Femur (tissue), 1 donor: ENCODE results near the gene DHRS1.
A peak's percentile ranks its signal among the peaks of the same experiment; 100 is the strongest.
"Not testable (repeated sequence)": the region's sequence is repeated elsewhere in the genome, so short reads cannot be mapped to it uniquely, and the experiment has no call there.

Experiments used
- DNase-seq: peaks from one replicate; pipeline ENCODE4 v3.0.0-alpha.2; 2017

DHRS1 gene

DNA sequence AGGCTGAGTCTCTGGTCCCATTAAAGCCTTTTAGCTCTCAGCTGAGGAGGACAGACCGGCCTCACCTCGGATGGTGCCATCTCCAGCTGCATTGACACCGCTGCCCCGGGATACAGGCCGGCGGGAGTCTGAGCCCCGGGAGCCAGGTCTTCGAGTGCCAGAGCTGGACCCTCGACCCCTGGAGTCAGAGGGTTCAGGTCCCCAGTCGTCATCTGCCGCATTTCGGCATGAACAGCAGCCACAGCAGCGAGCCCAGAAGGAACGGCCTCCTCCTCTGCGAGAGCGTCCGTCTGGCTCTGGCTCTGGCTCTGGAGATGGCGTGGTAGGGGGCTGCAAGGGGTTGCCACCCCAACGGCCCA lies 37.6 kb downstream of the DHRS1 start:
- DNase-seq = no peak

DNA sequence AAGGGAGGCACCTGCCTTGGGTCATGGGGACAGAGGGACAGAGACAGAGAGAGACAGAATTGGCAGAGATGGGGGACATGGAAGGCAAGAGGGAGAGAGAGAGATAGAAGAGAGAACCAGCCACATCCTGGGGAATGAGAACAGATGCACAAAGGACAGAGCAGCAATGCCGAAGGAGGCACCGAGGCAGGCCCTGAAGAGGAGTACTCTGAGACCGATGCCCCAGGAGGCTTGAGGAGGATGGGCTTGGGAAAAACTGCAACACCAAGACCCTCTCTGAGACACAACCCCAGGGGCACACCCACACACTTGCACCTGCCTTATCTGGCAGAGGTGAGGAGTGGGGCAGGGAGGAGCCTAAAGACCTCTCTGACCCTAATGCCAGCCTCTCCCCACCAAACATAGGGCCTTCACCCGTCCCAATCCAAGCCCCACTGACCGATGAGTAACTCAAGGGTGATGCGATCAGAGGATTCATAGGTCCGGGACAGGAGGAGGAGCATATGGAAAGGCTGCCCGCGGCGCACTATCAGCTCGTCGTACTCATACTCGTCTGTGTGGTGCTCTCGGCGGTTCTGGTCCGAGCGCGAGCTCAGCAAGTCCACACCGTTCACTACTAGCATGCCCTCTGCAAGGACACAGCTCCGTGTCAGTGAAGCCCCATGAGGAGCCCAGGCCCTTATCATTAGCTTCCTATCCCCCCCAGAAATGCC lies 38.2 kb downstream of the DHRS1 start:
- DNase-seq = no peak

DNA sequence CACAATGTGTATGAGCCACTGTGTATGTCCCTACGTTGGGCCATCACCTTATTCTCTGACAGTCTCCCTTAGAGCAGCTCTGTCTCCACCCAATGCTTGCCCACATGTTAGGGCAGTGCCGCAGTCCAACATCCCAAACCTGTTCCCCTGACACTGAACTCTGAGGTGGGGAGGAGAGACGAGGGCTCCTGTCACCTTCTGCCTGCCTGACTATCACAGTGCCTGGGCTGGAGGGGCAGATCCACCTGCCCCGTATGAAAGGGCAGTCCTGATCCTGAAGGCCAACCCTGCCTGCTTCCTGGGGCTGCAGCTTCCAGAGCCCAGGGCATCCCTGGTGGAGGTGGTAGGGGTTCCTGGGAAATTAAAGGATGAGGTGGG lies 38.8 kb downstream of the DHRS1 start:
- DNase-seq = no peak

DNA sequence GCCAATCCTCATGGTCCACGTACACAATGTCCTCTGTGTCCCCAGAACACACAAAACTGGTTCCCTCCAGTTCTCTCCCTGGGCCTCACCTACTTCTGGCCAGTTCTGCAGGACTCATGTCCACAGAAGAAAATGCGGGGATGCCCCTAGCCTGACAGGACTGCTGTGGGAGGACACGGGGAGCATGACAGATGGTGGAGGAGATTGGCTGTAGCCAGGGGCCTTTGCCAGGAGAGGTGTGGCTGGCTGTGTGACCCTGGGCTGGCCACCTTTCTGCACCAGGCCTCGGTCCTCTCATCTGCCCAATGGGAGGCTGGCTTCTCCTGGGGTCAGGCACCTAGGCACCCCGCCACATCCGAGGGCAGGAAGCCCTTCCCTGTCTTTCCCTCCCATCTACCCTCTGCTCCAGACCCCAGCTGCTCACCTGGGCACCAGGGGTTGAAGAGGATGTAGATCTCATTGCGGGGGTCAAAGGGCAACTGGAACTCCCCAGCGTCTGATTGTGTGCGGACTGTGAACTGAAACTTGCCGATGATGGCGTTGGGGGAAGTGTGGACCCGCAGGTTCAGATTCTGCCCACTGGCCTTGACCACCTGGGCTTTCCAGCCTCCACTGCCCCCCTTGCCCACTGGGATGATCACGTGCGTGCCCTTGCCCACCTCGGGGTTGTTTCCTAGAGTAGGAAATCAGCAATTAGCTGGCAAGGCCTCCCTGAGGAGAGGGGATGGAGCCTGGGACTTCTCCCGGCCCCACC lies 39.4 kb downstream of the DHRS1 start:
- no peak for DNase-seq

DNA sequence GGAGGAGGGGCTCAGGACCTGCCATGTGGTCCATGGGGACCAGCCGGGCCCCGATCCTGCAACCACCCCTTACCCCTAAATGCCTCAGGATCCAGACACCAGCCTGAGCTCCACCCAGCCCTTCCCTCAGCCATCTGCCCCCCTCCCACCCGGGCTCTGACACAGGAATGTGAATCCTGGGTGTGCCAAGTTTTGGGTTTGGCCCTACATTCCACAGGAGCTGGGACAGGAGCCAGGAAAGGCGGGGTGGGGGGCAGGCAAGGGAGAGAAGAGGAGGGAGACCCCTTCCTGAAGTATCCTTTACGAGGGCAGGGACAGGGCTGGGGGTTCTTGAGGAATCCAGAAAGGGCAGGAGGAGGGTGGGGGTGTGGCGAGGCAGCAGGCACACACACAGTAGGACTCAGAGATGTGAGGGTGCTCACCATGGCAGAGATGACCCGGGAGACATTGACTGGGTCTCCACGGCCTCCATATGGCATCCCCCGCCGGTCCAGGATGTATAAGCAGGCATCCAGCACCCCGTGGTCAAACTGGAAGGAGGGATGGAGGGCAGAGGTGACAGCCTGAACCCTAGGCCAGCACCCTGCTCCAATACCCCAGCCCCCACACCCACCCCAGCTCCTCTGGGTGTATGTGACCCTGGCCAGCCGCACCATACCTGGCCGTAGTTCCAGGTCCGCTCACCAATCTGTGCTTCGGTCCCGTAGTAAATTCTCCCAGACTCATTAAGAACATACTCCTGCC lies 40.1 kb downstream of the DHRS1 start:
- DNase-seq = peak; percentile 62

DNA sequence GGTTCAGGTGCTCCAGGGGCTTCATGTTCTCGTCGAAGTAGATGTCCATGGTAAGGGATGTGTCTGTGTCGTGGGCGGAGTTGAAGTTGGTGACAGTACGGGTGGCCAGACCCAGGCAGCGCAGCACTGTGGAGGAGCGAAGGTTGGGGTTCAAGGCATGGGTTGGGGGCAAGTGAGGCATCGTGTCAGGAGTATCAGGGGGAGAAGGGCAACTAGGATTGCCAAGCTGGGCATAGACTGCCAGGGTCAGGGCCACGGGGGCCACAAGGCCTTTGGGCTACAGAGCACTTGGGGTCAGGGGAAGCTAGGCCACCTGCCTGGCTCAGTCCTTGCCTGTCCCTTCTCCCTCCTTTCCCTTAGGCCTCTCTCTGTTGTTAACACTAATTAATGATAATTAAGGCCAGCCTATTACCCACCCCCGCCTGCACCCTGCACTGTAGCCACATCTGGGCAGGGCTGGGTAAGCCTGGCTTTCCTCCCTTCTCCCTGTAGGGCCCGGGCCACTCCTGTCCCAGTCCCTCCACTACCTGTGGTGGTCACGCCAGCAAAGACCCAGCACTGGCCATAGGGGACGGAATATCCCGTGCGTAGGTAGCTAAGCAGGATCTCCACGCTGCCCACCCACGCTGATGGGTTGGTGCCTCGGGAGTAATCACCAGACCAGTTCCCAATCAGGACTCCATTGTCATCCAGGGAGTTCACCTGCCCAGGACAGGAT lies 40.9 kb downstream of the DHRS1 start:
- no peak for DNase-seq

DNA sequence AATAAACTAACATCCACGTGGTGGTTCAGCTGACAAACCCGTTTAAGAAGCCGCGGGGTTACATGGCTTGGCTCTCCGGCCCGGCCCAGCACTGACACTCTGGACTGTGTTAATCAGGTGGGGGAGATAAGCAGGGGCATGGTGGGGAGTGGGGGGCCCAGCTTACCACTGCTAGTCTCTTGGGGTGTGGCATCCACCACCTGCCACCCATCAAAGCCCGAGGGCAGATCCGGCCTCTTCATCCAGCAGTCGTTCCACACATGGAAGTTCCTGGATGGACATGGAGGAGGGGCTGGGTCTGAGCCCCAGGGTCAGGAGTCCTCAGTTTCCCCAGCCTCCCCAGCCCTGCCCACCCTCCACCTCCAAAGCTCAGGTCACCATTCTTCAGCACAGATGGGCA lies 41.5 kb downstream of the DHRS1 start:
- DNase-seq = no peak

DNA sequence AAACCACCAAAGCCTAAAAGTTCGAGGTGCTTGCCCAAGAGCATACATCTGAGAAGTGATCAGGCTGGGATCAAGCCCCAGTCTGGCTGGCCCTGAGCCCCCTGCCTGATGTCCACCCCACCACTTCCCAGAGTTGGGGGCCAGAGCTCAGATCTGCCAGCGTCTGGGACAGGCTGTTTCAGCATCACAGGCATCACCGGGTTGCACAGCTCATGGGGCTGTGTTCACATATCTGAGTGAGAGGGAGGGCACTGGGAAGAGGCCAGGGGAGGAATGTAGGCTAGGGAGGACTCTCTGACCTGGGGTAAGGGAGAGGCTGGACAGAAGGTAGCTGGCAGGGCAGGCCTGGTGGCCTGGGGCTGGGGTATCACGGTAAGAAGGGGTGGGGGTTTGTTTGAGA lies 42.6 kb downstream of the DHRS1 start:
- DNase-seq = no peak

DNA sequence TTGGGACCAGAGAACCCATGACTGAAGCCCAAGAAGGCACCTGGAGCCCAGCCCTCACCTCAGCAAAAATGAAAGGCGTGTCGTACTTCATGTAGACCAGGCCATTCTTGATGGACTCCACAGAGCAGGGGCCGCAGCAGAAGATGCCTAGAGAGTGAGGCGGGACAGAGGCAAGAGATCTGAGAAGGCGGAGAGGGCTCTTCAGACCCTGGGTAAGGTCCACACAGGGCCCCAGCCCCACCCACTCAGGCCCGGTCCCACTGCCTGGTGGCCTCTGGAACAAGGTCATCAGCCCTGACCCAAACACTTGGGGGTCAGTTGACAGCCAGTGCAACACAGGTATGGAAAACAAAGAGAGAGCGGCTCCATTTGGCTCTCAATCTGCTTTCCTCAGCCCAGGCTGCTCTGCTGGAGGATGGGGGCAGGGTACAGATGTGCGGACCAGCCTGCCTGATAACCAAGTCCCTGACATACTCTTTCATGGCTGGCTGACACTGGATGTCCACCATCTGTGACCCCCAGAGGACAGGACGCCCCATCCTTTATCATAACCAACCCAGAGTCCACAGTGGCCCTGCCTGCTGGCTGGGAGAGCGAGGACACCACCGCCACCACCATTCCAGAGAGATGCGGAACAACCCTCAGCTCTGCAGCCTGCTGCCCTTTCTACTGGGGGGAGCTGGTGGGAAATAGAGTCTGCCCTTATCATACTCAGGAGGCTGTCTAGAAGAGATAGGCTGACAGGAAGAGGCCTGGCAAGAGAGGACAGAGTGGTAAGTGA lies 43.5 kb downstream of the DHRS1 start:
- DNase-seq = no peak

DNA sequence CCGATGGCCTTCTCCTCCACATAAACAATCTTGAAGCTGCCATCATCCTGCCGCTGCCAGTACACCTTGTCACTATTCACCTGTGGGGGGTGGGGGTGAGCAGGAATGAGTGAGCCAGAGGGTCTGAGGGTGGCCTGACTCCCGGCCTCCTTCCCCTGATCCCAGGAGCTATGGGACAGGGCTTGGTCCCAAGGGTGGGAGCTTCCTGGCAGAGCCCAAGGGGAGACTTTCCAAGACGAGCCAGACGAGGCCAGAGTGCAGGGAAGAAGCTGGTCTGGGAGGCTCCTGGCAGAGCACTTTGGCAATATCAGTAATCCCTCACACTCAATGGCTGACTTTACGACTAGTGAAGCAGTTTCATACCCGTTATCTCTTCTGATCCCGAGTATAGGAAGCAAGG lies 44.1 kb downstream of the DHRS1 start:
- DNase-seq = no peak

DNA sequence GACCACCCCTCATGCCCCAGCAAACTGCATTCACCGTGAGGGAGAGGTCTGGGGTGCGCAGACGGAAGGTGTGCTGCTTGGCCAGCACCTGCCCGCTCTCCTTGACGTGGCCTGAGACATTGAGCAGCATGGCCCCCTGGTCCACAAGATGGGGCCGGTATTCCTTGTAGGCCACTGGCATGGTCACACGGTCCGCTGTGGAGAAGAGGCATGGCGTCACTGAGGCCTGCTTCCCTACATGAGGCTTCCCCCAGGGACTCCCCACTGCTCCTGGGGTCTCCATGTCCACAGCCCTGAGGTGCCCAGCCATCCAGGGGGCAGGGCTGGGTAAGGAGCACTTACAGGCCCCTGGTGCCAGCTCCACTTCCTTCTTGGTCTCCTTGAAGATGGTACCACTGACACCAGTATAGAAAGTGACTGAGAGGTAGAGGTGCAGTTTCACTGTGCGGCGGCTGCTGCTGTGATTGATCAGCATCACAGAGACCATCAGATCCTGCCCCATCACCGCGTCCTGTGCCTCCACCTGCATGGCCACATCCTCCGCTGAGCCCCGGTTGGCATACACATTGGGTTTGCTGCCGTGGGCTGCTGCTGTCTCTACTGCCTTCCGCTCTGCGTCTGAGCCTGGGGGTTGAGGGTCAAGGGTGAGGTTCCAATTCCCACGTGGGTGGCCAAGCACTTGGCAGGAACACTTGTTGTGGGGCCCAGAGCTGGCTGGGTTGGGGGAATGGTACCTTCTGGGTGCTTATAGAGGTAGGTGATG lies 44.8 kb downstream of the DHRS1 start:
- no peak for DNase-seq

DNA sequence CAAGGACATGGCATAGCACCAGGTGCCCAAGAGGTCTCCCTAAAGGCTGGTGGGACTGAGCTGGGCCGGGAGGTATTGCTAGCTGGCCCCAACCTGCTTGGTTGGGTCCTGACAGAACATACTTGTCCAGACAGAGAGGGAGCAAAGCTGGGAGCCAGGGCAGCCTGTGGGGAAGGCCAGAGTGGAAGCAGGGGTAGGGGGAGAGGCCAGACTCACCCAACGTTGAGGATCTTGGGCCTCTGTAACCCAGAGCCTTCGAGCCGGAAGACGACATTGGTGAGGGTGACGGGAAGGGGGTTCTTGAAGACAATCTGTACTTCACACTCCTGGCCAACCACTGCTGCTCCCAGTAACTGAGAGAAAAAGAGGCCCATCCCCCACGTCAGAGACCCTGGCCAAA lies 45.6 kb downstream of the DHRS1 start:
- no peak for DNase-seq

DNA sequence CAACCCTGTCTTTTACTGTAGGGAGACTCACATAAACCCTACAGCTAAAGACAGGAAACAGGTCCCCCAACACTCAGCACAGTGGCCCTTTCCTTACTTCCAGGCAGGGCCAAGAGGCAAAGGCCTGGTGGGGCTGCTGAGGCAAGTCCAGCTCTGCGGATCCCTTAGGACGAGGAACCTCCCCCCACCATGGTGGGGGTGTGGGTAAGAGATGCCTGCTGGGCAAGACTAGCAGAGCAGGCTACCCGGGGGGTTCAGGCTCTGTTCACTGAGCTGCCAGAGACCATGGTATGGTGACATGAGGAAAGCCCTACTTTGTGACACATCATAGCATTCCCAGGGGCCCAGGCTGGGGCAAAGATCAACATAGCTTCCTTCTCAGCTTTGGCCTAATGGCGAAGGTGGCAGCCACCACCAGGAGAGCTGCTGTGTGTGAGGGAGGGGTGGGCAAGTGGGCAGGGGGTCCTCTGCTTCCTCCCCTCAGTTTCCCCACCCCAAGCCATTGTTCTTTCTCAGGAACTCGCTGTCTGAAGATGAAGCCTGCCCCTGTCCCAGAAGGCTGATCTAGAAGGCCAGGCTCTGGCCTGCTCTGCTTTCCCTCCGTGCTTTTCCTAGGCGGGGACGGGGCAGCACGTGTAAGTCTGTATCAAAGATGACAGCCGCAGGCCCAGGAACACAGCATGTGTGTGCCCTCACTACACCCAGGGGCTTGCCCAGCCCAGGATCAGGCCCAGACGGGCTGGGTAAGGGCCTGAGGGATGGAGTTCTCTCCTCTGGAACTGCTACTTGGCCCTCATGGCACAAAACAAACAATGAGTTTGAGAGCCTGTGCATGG lies 47.1 kb downstream of the DHRS1 start:
- DNase-seq = no peak

DNA sequence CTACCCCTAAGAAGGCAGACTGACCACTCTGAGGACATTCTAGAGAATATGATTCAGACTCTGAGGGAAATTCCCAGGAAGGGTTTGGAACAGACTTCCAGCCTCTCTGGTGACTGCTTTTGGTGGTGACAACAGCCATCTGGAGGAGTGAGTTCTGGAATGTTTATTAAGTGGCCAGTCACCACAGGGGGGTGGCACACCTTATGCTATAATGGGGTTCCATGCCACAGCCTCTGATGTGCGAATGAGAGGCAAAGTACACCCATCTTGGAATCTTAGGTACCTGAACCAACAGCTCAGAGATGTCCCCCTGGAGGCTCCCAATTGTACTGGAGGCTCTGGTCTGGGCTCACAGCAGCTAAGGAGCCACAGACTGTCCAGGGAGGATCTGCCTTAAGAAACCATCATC lies 47.7 kb downstream of the DHRS1 start:
- DNase-seq = no peak

DNA sequence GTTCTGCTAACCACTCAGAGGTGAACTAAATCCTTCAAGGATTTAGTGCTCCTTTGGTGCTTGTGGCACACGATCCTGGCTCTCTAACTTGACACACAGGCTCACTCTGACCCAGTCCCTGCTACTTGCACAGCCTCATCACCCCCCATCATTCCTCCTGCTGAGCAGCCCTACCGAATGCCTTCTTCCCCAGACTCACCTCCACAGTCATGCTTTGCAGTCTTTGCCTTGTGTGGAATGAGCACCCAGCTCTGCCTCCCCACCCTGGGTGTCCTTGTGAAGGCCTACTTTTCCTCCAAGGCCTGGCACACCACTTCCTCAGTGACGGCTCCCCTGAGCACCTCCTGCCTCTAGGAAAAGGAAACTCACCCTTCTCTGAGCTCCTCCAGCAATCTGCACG lies 49.2 kb downstream of the DHRS1 start:
- DNase-seq = no peak

DNA sequence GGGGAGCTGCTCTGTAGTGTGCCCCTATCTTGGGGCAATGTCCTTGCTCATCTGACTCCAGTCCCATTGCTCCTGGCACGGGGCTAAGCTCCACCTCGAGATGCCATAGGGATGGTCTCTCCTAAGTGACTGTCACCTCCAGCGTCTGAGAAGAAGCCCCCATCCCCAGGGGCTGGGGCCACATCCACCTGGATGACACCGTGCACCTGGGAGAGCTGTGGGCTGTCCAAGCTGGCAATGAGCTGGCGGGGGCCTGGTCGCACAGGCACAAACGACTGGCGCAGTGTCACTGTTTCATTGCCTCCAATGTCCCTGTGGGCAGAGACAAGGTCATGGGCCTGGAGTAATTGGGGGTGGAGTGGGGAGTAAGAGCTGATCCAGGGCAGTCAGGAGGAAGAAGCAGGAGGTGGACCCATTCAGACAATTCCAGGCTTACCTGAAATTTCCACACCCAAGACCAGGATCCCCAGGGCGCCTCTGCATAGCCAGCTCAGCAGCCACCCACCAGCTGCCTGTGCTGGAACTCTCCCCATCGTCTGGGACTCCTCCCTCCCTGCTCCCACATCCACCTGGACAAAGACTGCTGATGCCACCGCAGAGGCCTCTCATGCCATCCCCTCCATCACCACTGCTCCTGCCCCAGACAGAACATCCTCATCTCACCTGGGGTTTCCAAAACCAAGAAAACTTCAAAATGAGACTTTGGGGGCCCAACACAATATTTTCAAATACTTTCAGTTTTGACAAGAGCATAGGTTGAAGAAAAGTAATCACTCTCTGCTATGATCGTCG lies 50.2 kb downstream of the DHRS1 start:
- no peak for DNase-seq

DNA sequence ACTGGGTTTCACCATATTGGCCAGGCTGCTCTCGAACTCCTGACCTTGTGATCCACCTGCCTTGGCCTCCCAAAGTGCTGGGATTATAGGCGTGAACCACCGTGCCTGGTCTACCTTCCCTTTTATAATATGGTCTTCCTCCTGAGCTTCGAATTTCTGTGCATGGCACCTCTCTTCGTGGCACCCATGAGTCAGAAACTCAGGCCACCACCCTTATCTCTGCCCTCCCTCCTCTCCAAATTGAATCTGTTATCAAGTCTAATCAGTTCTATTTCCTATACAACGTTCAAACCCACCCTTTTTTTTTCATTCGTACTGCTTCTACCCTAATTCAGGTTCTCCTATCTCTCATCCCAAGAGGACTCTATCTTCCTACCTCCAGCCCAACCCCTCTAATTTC lies 52.2 kb downstream of the DHRS1 start:
- no peak for DNase-seq

DNA sequence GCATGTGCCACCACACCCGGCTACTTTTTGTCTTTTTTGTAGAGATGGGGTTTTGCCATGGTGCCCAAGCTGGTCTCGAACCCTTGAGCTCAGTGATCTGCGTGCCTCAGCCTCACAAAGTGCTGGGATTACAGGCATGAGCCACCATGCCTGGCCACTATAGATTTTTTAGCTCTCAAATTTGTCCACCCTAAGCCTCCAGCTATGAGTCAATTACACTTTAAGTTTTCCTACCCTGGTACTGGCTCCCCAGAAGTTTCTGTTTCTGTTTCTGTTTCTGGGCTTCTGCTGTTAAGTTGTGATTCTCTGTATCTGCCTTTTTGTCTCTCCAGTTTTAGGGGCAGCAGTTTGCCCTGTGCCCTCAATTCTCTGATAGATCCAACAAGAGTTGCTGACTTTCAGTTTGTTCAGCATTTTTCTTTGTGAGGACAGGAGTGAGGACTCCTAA lies 52.8 kb downstream of the DHRS1 start:
- DNase-seq = no peak

DNA sequence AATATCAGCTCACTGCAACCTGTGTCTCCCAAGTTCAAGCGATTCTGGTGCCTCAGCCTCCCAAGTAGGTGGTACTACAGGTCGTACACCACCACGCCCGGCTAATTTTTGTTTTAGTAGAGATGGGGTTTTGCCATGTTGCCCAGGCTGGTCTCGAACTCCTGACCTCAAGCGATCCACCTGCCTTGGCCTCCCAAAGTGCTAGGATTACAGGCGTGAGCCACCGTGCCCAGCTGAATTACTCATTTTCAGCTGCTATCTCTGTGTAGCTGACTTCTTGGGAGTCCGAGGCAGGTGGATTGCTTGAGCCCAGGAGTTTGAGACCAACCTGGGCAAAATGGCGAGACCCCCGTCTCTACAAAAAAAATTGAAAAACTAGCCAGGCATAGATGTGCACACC lies 54.2 kb downstream of the DHRS1 start:
- not testable (repeated sequence) for DNase-seq

DNA sequence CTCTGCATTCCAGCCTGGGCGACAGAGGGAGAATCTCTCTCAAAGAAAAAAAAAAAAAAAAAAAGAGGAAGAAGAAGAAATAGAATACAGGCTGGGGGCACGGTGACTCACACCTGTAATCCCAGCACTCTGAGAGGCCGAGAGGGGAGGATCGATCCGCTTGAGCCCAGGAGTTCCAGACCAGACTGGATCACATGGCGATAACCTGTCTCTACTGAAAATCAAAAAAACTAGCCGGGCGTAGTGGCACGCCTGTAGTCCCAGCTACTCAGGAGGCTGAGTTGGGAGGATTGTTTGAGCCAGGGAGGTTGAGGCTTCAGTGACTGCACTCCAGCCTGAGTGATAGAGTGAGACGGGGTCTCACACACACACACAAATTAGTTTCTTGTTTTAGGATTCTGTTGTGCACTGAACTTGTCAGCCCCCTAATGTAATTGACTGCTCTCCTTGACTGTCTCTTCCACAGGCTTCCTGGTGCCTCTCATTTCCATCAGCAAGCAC lies 56.2 kb downstream of the DHRS1 start:
- DNase-seq = no peak
